HG03378 (cell line): ENCODE results near the gene OVAAL.

Source experiments
- ATAC-seq: cut with Tn5 transposase; IDR thresholded peaks from one replicate; pipeline ENCODE4 v1.9.1; 2021; ENCODE audit warnings: mild to moderate bottlenecking, moderate library complexity; ENCODE audit not compliant: unreplicated experiment

The OVAAL gene

DNA sequence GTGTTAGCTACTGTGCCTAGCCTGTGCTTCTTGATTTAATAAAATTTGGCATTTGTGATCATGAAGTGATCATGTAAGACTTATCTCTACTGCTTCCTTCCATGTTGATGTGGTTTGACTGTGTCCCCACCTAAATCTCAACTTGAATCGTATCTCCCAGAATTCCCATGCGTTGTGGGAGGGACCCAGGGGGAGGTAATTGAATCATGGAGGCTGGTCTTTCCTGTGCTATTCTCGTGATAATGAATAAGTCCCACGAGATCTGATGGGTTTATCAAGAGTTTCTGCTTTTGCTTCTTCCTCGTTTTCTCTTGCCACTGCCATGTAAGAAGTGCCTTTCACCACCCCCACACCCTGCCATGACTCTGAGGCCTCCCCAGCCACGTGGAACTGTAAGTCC, at the start of gene OVAAL:
OVAAL (plus strand) TSS at position 301 of the 400 bp plus-strand sequence.
- ATAC-seq = no peak

DNA sequence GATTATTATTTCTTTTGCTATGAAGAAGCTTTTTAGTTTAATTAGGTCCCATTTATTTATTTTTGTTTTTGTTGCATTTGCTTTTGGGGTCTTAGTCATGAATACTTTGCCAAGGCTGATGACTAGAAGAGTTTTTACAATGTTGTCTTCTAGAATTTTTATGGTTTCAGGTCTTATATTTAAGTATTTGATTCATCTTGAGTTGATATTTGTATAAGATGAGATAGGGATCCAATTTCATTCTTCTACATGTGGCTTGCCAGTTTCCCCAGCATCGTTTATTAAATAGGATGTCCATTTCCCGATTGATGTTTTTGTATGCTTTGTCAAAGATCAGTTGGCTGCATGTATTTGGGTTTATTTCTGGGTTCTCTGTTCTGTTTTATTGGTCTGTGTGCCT, 47.9 kb upstream of the OVAAL start:
- no peak for ATAC-seq

DNA sequence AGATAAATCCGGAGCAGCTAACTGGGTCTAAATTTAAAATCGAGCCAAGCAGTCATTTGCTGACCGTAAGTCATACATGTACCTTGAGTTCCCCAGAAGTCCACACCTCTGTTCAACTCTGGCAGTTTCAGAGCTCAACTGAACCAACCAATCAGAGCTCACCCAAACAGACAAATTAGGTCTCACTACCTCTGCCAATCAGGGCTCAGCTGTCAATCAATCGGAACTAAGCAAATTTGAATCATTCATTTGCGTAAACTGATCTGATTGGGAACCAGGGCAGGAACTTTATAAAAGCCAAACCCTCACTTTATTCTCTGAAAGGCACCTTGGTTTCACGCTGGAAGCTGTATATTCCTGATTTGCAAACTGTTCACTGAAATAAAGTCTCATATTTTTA, 45.2 kb upstream of the OVAAL start:
- ATAC-seq = no peak

DNA sequence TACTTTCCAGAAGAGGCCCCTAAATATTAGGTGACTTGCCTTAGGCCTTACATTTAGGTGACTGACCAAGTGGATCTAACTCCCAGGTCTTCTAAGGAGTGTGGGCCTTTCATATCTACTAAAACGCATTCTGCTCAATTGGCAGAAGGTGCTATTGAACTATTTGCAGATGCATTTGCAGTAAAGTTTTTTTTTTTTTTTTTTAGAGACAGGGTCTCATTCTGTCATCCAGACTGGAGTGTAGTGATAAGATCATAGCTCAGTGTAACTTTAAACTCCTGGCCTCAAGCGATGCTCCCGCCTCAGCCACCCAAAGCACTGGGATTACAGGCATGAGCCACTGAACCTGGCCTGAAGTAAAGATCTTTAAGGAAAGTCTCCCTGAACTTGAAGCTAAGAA, 43.4 kb upstream of the OVAAL start:
- ATAC-seq = no peak

DNA sequence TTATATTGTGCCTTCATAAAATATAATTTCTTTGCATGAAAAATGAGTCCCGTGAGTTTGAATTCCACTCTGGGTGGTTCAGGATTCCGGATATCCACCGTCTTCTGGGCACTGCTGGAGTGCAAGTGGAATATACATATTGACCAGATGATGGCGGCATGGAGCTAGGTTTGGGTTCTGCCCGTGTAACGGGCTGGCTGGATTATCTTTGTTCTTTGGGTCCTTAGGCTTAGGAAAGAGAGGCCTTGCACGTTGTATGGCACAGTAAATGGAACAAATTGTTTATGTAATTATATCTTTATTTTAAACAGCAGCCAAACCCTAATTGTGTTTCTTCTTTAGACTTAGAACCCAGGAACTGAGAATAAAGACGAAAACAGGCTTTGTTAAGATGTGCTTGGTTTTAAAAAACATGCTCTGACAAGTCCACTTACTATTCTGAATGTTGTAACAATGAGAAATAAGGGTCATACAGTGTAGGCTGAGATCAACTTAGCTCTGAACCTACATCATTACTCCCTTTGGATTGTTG, 42.8 kb upstream of the OVAAL start:
- ATAC-seq = peak; percentile 96

DNA sequence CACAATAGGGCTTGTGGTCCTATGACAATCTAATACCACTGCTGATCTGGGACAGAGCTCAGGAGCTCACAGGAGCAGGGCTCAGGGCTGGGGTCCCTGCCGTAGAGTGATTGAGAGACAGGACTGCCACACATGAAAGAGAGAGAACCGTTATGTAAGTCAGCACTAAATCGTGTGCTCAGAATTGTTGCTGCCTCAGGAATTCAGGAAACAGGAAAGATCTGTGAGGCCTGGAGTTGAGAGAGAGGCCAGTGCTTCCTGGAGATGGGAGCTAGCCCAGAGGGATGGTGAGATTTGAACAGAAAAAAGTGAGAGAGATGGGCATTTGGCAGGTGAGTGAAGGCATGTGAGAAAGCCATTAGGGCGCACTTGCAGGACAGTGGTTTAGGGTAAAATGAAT, 38.9 kb upstream of the OVAAL start:
- ATAC-seq = no peak

DNA sequence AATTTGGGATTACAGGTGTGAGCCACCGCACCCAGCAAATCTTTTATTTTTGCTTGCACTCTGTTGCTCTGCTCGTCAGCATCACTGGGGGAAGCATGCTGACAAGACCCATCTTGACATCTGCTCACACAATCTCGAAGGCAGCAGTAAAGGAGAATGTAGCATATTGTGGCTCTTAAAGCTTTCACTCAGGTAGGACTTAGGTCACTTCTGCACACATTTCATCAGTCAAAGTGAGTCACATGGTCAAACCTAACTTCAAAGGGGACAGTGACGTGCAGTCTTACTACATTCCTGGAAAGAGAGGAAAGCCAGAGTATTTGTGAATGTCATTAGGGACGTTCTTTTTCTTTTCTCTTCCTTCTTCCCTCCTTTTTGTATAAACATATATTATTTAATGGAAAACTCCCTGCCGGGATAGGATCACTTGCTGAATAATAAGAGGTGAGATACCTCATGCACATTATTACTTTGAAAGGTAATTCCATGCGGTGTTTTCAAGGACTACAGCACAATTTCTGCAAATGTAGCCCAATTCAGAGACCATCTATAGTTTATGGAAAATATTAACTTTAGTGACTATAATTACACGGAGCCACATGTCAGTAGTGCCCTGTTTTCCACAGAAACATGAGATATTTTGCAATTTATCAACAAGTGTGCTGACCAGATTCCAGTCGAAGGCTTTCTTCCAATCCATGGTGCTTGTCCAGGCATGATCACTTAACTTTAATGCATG, 37.1 kb upstream of the OVAAL start:
- ATAC-seq = no peak

DNA sequence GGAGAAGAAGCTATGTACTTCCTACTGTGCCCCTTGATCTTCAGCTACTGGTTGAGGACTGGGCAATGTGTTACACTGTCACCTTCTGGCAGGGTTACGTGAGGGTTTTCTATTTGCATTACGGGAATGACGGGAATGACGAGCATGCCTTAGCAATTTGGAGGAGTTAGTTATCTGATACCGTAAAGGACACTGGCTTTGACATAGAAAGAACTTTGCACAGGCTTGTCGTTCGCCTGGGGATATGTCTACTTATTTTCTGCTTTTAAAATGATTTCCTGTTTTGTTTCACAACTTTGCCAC, 36.6 kb upstream of the OVAAL start:
- no peak for ATAC-seq

DNA sequence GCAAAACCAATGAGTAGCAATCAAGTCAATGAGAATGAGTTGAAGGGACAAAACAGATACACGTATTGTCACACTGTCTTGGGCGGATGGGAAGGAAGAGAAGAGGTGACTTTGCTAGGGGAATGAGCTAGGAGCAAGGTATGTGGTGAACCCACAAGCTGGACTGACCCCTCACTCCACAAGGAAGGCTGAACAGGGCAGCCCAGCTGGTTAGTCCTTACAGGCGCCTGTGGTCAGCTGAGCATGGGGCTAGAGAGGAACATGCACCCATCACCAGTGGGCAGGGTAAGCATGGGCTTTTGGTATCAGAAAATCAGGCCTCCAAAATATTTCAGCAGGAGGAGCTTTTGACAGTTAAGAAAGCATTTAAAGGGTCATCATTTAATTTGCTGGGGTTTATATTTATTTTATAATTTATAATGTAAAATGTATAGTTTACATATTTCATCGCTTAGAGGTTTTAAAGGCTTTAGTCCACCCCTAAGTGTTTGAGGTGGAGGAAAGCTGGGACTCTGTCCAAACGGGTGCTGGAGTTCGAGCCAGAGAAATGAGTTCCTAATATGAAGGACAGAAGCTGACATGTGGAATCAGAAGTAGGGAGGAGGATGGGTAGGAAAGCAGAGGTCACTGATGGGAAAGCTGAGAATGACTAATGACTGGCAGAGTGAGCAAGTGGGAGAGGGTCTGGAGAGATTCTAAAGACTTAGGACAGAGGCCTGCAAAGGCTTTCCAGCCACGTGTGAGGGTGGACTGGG, 34.4 kb upstream of the OVAAL start:
- ATAC-seq = no peak

DNA sequence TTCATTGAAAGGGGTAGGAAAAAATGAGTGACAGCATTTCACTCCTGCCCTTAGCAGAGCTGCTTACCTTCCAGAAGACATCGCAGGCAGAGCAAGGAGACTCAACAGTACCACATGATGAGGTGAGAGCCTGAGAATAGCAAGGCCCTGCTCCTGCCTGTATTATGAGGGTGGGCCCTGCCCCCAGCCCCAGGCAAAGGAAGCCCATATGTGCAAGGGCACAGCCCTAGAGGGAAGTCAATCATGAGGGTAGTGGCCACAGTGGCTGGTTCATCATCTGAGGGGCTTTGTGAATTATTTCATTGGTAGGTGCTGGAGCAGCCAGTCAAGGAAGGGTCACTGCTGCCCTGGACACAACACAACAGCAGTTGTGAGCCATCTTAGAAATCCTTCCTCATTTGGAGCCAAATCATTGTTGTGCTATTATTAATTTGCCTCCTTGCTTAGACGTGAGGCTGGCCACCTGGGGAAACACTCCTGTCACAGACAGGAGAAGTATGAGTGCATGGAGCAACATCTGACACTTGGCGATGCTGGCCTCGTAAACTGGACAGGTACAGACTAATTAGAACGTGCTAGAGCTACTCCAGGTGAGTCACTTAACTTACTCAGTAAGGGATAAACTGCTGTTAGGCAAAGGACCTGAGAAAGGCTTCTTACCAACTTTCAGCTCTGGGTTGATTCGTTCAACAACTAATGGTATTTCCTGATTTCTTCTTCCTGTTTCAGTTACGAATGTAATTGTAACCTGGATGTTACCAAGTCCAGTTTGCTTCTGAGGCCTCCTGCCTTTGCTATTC, 33.6 kb upstream of the OVAAL start:
- ATAC-seq = no peak

DNA sequence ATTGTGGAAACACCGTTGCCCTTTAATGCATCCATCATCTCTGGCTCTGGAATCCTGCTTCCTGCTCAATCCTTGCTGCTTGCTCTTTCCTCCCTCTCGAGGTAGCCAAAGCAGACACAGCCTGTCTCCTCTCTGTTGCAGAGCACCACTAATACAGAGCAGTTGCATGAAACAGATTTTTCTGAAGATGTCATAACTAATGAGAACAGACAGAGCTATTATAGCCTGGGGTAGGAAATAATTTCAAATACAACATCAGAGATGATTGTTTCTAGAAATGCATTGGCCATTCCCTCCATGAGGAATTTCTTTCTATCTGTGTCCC, 33.1 kb upstream of the OVAAL start:
- no peak for ATAC-seq

DNA sequence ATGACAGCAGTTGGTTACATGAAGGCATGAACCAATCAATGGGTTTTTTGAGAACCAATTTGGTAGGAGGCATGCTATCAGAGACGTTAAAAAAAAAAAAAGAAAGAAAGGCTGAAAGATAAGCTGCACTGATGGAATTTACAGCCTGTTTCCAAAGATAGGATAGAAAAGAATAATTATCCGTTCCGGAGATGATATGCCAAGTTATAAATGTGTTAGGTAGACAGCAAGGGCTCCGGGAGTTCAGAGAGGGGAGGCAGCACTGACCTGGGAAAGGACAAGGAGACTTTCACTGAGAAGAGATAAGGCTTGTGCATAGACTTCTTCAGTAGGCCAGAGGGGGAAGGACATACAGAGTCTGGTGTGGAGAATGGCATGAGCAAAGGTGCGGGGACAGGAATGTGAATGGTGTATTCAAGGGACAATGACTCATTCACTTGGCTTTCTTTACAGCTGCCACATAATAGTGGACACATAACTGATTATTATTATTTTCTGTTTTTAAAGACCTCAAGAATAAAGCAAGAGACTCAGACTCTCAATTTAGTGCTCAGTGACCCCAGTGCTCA, 31.6 kb upstream of the OVAAL start:
- no peak for ATAC-seq

DNA sequence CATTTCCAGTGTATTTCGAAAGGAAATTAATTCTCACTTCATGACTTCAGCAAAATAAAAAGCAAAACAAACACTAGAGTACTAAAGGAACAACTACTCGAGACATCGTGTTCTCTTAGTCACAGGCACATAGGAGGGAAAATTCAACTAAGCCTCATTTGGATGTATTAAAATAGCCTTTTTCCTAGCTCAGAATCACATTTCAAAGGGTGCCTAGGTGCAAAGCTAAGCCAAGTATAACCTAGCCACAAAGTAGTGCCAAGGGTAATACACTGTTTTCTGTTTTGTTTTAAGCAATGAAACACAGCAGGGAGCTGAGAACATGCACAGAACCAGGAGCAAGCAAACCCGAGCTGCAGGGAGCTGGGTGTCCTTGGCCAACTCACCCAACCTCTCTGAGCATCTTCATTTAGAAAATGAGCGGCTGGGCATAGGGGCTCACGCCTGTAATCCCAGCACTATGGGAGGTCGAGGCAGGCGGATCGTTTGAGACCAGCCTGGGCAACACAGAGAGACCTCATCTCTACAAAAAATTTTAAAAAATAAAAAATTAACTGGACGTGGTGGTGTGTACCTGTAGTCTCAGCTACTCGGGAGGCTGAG, 29.8 kb upstream of the OVAAL start:
- ATAC-seq = no peak

DNA sequence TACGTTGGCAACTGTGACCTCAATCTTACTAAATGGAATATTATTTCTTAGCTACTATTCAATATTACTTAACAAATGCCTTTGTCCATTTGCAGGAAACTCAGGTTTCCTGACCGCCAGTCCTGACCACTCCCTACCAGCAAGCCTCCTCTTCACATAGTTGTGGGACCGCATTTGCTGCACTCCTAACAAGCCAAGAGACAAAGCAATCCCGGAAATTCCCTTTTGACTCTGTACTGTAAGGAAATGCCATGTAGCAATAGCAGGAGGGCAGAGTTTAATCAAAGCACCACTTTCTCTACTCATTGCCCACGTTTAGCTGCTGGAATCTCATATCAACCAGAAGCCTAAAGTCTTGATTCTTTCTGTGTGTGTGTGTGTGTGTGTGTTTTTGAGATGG, 28.3 kb upstream of the OVAAL start:
- ATAC-seq = no peak

DNA sequence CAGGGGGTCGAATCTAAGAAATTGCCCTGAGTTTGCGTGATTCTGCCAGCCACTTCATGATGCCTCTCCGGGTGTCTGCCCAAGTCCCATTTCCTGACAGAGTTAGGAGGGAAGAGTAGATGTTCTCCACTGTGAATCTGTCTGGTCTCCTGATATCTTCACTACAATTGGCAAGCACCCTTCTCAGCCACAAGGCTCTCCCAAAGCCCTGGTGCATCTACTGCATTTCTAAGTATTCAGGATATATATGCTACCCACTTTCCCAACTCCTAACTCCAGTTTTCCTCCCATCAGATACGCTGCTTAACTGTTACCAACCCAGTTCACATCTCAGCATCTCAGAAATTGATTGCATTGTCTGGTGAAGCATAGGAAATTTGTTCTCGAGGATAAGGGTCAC, 25.9 kb upstream of the OVAAL start:
- no peak for ATAC-seq

DNA sequence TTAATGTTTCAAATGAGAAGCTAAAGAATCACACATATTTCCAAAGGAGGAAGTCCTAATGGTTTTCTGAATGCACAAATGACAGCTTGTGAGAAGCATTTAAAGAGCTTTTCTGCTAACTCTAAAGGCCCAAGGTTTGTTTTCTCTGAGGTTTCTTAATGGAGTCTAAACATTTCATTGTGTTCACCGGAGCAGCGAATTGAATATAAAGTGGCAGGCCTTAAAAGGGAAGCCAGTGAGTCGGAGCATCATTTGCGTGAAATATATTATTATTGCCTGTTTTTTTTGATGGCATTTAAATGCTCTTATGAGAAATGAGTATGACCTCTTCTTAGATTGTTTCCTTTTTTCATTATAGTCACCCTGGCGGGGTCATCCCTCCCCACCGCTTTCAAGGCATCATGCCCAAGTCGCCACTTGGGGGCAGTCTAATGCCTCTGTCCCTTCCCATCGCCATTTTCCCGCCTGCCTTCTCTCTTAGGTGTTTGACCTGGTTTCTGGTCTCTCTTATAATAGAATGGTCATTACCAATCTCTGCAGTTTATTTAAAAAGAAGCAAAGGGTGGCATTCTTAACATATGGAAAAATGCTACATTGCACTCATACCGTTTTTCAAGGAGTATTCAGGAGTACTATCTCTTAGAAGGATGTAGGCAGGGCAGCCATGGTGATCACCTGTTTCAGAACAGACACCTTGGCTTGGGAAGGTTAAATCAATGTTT, 25.3 kb upstream of the OVAAL start:
- ATAC-seq = peak; percentile 64

DNA sequence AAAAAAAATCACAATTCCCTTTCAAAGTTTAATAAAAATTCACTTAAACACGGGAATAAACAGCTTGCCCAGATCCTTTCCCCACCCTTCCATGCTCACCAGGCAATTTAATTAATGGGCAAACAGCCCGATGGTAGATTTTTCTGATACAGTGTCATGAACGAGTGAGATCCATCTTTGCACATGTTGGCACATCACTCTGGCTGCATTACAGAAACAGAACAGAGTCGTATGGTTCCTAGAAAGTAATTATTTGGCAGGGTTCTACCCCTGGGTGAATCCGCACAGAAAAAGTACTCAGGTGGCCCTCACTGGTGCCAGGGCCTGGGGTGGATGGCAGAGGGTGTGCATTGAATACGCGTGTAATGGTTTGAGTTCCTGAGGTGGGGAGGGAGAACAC, 24.6 kb upstream of the OVAAL start:
- ATAC-seq = no peak

DNA sequence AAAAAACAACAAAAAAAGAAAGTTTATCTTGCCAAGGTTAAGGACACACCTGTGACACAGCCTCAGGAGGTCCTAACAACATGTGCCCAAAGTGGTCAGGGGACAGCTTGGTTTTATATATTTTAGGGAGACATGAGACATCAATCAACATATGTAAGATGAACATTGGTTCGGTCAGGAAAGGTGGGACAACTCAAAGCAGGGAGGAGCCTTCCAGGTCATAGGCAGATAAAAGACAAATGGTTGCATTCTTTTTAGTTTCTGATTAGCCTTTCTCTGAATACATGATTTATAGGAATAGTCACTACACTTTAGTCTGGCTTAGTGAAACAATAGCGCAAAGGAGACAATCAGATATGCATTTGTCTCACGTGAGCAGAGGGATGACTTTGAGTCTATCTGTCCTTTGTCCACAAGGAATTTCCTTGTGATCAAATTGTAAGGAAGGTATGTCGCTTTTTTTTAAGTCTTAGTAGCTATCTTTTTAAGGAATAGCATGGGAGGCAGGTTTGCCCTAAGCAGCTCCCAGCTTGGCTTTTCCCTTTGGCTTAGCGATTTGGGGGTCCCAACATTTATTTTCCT, 23.3 kb upstream of the OVAAL start:
- ATAC-seq = no peak

DNA sequence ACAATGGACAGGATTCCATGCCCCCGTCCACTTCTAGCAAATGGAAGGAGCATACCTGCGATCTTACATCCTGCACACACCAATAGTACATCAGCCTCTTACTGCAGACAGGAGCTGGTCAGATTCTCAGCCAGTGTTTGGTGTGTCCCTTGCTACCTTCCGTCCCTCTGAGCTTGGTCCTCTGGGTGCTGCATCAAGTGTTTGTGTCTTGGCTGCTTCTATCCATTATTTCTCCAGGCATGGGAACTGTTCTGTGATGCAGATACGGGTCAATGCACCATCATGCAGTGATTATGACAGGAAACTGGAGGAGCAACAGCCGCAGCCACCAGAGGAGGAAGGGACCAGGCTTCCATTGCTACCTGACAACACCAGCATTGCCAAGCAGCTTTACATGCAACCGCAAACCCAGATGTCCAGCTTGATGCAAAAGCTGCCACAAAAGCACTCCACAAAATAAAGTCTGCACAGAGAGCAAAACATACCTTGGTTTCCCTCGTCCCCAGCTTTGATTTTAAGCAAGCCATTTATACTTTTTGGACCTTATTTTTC, 21.9 kb upstream of the OVAAL start:
- ATAC-seq = no peak

DNA sequence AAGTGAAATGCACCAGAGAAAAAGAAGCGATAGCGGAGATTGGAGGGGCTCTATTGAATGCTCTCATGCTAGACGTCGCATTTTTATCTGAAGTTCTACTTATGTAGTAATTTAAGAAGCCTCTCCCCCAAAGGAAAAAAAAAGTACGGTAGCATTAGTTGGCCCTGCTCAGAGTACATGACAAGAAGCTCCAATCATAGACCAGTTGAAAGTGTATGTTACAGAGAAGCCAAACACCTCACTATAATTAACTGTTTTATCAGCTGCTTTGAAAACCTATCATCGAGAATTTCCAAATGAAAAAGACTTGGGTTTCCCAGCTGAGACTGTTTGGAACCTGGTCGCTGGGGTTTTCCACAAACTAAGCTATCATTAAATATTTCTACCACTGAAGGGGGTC, 19.6 kb upstream of the OVAAL start:
- ATAC-seq = no peak
